Measurements from ENCODE around the gene PTK6.

The PTK6 gene

GRCh38 chr20:63507083-63507743 is 30.0 kb downstream of the PTK6 start:
- DNase-seq (ENCODE audit: low read depth): no peak

- no peak for DNase-seq (ENCODE audit: low read depth)
Observed at GRCh38 chr20:63505723-63506122, 31.5 kb downstream of the PTK6 start.

- DNase-seq (ENCODE audit: low read depth): no peak
Observed at GRCh38 chr20:63505281-63505680, 31.9 kb downstream of the PTK6 start.

- no peak for DNase-seq (ENCODE audit: low read depth)
Observed at GRCh38 chr20:63504642-63505041, 32.5 kb downstream of the PTK6 start.

- DNase-seq (ENCODE audit: low read depth): no peak
Observed at GRCh38 chr20:63503524-63503923, 33.7 kb downstream of the PTK6 start.

- no peak for DNase-seq (ENCODE audit: low read depth)
Observed at GRCh38 chr20:63502671-63503172, 34.5 kb downstream of the PTK6 start.

- no peak for DNase-seq (ENCODE audit: low read depth)
Observed at GRCh38 chr20:63501818-63502670, 35.1 kb downstream of the PTK6 start.

- no peak for DNase-seq (ENCODE audit: low read depth)
Observed at GRCh38 chr20:63500902-63501817, 36.0 kb downstream of the PTK6 start.

GRCh38 chr20:63500151-63500901 is 36.9 kb downstream of the PTK6 start:
- no peak for DNase-seq (ENCODE audit: low read depth)

- DNase-seq (ENCODE audit: low read depth): no peak
Observed at GRCh38 chr20:63499338-63499969, 37.7 kb downstream of the PTK6 start.

- no peak for DNase-seq (ENCODE audit: low read depth)
Observed at GRCh38 chr20:63498960-63499337, 38.2 kb downstream of the PTK6 start, which contains the start of gene EEF1A2. EEF1A2 (minus strand) TSS chr20:63499083; CDS start chr20:63497763, 1,320 bp downstream.

GRCh38 chr20:63497946-63498935 is 38.9 kb downstream of the PTK6 start:
- DNase-seq (ENCODE audit: low read depth): no peak

GRCh38 chr20:63497138-63497945 is 39.8 kb downstream of the PTK6 start:
- DNase-seq (ENCODE audit: low read depth): no peak

GRCh38 chr20:63496596-63497120 is 40.5 kb downstream of the PTK6 start:
- DNase-seq (ENCODE audit: low read depth): no peak

- DNase-seq (ENCODE audit: low read depth): peak; percentile 13
Observed at GRCh38 chr20:63495741-63496595, 41.2 kb downstream of the PTK6 start.

- DNase-seq (ENCODE audit: low read depth): no peak
Observed at GRCh38 chr20:63495167-63495720, 41.9 kb downstream of the PTK6 start.
